ACHN (cell line): Measurements from ENCODE around the gene PAX7.

ENCODE experiments used
- DNase-seq: peaks from one replicate; pipeline ENCODE4 v3.0.0-alpha.2; 2015
- in situ Hi-C: cut with HindIII; loops from 2 replicates; pipeline ENCODE4 v1.10.0; 2017; ENCODE audit warnings: low sequenced_read_pairs, low pct_ligation_motif_present, low pct_unique_long_range_greater_than_20kb

Gene PAX7

DNA sequence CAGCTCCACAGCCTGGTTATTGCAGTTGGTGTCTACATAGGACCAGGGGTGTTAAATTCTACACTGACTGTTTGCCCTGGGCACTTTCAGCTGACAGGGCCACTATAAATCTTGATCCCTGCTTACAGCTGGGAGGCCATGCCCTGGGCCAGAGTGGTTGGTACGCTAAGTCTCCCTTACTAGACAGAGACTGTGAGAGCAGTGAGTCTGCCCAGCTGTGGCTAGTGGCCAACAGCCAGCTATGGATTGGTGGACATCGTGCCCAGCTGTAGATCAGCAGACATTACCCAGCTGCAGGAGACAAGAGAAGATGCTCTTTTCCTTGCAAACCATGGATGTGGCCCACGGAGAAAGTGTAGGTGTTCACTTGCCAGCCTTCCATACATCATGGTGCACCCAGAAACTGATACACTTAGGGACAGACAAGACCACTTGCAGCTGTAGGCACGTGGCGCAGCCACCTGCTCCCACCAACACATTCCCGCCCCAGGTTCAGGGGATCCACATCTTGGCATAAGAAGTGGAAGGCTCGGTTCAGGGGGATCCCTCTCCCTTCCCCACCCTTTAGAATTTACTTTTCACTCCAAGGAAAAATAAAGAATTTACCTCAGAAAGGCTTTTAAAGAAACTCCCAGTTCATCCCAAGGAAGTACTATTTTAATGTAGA, 16.4 kb upstream of the PAX7 start:
- DNase-seq, result no peak
- in situ Hi-C loops, result no loop called here

GRCh38 chr1:18618546-18619466, 11.8 kb upstream of the PAX7 start:
- peak; percentile 59 for DNase-seq
- in situ Hi-C loops, result no loop called here

DNA sequence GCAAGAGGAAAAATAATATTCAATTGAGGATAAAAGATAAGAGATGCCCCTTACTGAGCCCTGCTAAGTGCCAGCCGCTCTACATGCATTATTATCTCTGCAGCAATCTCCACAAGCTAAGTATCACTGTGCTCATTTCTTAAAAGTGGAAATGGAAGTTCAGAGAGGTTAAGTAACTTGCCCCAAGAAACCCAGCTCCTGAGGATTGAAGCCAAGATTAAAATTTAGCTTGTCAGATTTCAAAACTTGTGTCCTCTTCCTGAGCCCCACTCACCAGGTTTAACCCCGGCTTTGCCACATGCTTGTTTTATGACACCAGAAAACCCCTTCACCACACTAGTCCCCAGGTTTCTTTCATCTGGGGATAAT, 11.2 kb upstream of the PAX7 start:
- in situ Hi-C loops, result no loop called here
- no peak for DNase-seq

- no peak for DNase-seq
- in situ Hi-C loops, result no loop called here
These were observed 2.1 kb upstream of the PAX7 start for GRCh38 chr1:18628511-18628910.

GRCh38 chr1:18629659-18630510, 761 bp upstream of the PAX7 start:
- no peak for DNase-seq
- in situ Hi-C loops, result no loop called here

DNA sequence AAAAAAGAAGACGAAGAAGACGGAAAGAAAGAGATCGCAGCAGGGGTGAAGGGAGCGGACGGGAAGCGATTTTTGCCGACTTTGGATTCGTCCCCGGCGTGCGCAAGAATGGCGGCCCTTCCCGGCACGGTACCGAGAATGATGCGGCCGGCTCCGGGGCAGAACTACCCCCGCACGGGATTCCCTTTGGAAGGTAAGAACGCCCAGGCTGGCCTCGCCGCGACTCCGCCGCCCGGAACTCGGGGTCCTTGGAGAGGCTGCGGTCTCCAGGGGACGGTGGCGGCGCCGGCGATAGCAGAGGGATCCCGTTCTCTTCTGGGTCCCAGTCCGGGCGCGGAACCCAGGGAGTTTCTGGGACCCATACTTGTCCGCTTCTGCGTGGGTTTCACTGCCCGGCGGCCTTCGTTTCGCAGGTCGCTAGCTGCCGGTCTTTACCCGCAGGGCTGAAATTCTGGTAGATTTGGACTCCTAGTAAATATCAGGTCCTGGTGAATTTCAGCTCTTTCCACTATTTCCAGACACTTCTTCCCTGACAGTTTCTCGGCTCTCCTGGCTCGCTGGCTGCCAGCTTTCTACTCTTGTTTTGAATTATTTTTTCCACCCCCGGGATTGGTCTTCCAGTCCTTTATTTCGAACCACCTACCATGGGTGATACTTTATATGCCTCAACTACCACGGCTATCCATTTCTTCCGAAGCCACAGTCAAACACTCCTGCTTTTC, 1.0 kb downstream of the PAX7 start:
- no peak for DNase-seq
- in situ Hi-C loops, result no loop called here

GRCh38 chr1:18632218-18632588, 1.6 kb downstream of the PAX7 start:
- in situ Hi-C loops, result no loop called here
- DNase-seq, result no peak

DNA sequence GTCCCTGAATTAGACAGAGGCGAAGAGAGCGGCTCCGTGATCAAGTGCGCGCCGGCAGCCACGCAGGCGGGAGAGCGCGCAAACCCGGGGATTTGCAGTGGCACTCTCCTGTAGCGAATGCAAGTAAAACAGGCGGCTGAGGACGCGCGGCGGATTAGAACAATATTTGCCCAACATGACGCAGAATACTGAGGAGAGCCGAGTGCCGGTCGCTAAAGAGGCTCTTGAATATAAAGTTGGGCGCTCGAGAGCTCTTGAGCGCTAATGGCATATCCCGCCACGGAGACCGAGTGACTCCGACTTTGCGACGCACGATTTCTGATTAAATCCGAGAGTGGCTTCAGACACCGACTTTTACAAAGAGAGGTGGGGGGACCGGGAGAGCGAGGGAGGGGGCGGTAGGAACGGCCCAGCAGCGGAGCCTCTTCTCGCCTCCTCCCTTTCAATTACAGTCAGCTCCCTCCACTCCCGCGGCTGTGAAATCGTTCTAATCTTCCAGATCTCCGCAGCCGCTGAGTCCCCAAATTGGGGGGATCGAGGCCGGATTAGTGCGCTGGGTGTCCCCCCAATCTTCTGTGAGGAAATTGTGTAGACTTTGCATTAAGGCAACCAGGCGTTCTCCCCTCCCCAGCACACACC, 2.3 kb downstream of the PAX7 start:
- no peak for DNase-seq
- in situ Hi-C loops, result no loop called here

DNA sequence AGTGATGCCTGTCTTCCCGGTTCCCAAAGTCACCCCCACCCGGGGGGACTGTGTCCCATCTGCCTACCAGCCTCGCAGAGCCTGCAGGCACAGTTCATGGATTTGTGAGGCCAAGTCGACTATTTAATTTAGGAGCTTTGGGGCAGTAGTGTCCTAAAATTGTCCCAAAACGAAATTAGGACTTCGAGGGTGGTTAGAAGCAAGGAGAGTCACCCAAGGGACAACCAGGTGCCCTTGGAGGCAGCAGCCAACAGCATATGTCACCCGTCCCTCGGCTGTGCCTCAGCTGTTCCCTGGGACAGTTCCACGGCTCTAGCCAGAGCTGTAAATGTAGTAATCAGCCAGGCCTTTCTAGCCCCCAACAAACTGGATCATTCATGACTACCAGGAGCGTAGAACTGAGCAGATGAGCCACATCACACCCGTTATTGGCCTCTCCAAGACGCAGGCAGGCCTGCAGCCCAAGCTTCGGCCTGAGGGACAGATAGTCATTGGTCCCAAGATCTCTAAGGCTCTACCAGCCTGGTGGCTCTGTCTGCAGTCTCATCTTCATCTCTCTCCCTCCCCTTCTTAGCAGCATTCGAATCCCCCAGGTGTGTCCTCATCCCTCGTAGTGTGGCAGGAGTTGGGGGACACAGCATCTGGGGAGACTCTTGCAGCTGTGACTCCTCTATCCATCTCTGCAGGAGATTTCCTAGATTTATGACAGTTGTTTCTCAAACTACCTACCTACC, 2.9 kb downstream of the PAX7 start:
- in situ Hi-C loops, result no loop called here
- DNase-seq, result no peak

DNA sequence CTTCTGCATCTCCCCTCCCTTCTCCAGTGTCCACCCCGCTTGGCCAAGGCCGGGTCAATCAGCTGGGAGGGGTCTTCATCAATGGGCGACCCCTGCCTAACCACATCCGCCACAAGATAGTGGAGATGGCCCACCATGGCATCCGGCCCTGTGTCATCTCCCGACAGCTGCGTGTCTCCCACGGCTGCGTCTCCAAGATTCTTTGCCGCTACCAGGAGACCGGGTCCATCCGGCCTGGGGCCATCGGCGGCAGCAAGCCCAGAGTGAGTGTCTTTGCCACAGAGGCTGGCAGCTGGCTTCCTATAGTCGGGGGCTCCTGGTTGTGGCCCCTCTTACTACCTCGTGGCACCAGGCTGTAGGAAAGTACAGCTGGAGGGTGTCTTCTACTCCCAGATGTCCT, 3.6 kb downstream of the PAX7 start:
- no peak for DNase-seq
- in situ Hi-C loops, result no loop called here

DNA sequence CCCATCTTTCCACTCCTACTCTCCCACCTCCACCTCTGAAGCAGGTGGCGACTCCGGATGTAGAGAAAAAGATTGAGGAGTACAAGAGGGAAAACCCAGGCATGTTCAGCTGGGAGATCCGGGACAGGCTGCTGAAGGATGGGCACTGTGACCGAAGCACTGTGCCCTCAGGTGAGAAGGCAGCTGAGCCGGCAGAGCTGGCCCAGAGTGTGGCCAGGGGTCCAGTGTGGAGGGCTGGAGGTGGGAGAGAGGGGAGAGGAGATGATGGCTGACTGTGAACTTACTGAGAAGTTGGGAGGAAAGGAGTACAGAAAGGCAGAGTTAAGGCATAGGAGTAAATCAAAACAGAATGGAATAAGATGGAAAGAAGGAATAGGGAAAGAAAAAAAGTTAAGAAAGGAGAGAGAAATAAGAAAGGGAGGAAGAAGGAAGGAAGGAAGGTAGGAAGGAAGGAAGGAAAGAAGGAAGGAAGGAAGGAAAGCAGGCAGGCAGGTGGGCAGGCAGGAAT, 4.5 kb downstream of the PAX7 start:
- in situ Hi-C loops, result no loop called here
- no peak for DNase-seq

DNA sequence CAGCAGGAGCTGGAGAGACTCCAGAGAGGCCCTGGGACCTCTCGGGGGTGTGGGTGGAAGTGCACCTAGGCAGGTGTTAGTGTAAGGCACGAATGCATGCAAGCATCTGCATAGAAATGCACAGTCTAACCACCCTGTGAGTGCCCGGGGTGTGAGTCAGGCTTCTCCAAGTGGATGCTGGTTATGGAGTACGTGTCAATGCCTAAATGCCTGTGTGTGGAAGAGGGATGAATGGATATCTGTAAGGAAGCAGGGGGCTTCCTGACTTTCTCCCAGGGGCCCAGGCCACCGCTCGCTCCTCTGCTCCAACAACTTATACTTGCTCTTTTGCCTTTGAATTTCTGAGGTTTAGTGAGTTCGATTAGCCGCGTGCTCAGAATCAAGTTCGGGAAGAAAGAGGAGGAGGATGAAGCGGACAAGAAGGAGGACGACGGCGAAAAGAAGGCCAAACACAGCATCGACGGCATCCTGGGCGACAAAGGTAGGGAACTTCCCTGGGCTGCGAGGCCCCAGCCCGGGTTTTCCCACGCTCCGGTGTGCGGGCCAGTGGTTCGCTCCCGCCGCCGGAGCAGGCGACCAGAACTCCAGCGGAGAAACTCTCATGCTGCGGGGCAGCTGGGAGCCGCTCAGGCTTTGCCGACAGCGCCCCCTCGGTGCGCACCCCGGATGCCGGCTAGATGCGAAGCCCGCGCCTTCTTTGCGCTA, 5.4 kb downstream of the PAX7 start:
- peak; percentile 28 for DNase-seq
- in situ Hi-C loops, result no loop called here

- DNase-seq, result no peak
- in situ Hi-C loops, result no loop called here
These were observed 6.2 kb downstream of the PAX7 start for GRCh38 chr1:18636596-18637508.

DNA sequence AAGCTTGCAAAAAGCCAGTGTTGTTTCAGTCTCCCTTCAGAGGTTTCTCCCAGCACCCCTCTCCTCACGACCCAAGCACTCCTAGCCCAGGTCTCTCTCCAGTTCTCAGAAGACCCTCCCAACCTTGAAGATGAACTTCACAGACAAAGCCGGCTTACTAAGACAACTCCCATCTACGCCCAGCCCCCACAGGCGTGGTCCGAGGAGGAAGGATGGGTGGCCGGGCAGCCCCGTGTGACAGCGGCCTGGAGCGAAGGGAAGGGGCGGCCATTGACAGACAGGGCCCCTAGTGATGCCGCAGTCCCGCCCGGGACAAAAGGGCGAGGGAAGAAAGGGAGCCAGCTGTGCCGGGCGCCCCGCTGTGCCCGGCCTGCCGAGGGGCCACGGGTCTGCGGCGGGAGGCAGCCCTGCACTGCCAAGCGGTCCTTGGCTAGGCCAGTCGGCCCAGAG, 6.9 kb downstream of the PAX7 start:
- DNase-seq, result no peak
- in situ Hi-C loops, result no loop called here

- DNase-seq, result no peak
- in situ Hi-C loops, result no loop called here
These were observed 7.6 kb downstream of the PAX7 start for GRCh38 chr1:18637962-18638834.
